ENCODE data around the gene UCN2. TPM values are rescaled to one million over a fixed set of nuclear protein-coding genes. Genes with fewer than 3 reads are reported as not detected.
A peak's percentile ranks its signal among the peaks of the same experiment; 100 is the strongest.

UCN2 gene
- polyA plus RNA-seq, 3 donors = 0.61 TPM; not detected in 2

DNA sequence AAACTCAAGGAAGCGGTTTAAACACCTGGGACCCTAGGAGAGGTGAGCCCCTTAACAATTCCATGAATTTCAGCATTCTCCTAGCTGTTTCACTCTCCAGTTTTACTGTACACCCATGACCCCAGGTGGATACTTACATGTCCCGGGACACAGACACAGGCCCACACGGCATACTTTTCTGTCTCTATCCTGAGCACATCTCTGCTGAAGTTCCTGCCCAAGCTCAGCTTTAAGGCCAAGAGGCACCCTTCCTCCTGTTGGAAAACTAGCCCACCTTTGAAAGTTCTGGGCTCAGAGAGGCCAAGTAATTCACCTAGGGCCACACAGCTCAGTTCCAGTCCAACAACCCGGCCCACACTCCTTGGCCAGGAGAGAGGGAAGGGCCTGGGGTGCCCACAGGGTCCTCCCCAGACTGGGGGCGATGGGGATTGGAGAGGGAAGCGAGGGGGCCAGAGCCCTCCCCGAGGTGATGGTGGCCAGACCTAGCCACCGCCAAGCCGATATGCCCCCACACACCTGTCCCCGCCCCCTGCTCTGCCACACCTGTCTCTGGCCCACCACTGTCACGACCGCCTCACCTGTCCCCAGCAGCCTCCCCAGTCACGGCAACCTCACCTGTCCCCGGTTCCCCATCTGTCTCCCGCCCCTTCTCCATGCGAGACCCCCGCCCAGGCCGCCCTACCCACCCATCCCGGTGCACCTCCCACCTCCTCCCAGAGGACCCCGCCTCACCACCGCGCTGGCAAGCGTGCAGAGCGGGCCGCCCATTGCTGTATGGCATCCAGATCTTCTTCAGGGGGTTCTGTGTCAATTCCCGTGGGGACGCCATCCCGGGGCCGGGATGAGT is 7.4 kb downstream of the UCN2 start:
- Histone ChIP-seq H2AFZ (ENCODE audit: insufficient read depth, low read depth, low read length, poor library complexity, severe bottlenecking) (peak overlapping the region; percentile 55), H3K9me3 (replicated peaks in 1 of 2; ENCODE audit: control insufficient read depth in 1 of 2, insufficient read depth in 1 of 2, low read length in 2 of 2) (no peaks in the 10 kb centered on the region), H3K79me2 (ENCODE audit: insufficient read depth, low read length) (peaks cover 49% of the 10 kb centered on the region), H3K4me2 (replicated peaks; ENCODE audit: extremely low read depth, low read length, poor library complexity, severe bottlenecking) (peak overlapping the region; percentile 92), H3K36me3 (replicated peaks in 1 of 2; ENCODE audit: control insufficient read depth in 1 of 2, insufficient read depth in 2 of 2, low read length in 2 of 2) (peaks cover 0 to 9% of the 10 kb centered on the region in 2 donors), H3K4me3 (replicated peaks in 1 of 3; ENCODE audit: low read depth in 2 of 3, low read length in 3 of 3) (peak overlapping the region; percentile 63 to 85 (median 82)), H3K4me1 (ENCODE audit: control insufficient read depth in 1 of 2, insufficient read depth in 2 of 2, low read length in 2 of 2) (peaks cover 87 to 92% of the 10 kb centered on the region in 2 donors), H3K9ac (ENCODE audit: insufficient read depth, low read length, poor library complexity, severe bottlenecking) (peak overlapping the region; percentile 72), H4K20me1 (ENCODE audit: insufficient read depth, low read length) (peaks cover 9% of the 10 kb centered on the region), H3K27me3 (ENCODE audit: control insufficient read depth in 2 of 2, insufficient read depth in 2 of 2, low read length in 2 of 2) (no peaks in the 10 kb centered on the region), H3K27ac (ENCODE audit: low read depth in 1 of 2, low read length in 2 of 2) (peak overlapping the region; percentile 50 to 97)
- peak overlapping the region; percentile 95 to 99 (median 98) for H3K27ac Mint-ChIP-seq
- peaks cover 21 to 32% of the 10 kb centered on the region in 2 donors for H3K36me3 Mint-ChIP-seq
- DNase-seq = no peak
- peaks cover 80% of the 10 kb centered on the region for H3K4me1 Mint-ChIP-seq
- peaks cover 0 to 5% (median 0%) of the 10 kb centered on the region in 3 donors for H3K27me3 Mint-ChIP-seq (ENCODE audit: low read depth in 3 of 3)
- no peak for TF ChIP-seq CTCF (IDR thresholded peaks at IDR 0.05)
- peaks cover 0 to 2% (median 0%) of the 10 kb centered on the region in 7 donors for H3K9me3 Mint-ChIP-seq
- intact Hi-C loops (cut with micrococcal nuclease) = loop anchor here in 1 of 2 donors (10.0 kb wide), 1 partner anchor 129 kb away; the partner anchor contains the start of gene NCKIPSD
- WGBS (ENCODE audit: insufficient coverage) = 19% methylated on average over 28 of the region's 29 CpGs
- H3K4me3 Mint-ChIP-seq = peak overlapping the region; percentile 82 to 93

- H3K27ac Mint-ChIP-seq = peak overlapping the region in 6 of 7 donors; percentile 9 to 99 (median 88)
- Histone ChIP-seq H3K79me2 (ENCODE audit: insufficient read depth, low read length) (peaks cover 54% of the 10 kb centered on the region), H3K36me3 (replicated peaks in 1 of 2; ENCODE audit: control insufficient read depth in 1 of 2, insufficient read depth in 2 of 2, low read length in 2 of 2) (peaks cover 0 to 9% of the 10 kb centered on the region in 2 donors), H3K9ac (ENCODE audit: insufficient read depth, low read length, poor library complexity, severe bottlenecking) (peak overlapping the region; percentile 72), H3K4me3 (replicated peaks in 1 of 3; ENCODE audit: low read depth in 2 of 3, low read length in 3 of 3) (peak overlapping the region; percentile 63 to 85 (median 82)), H3K4me2 (replicated peaks; ENCODE audit: extremely low read depth, low read length, poor library complexity, severe bottlenecking) (peak overlapping the region; percentile 92), H2AFZ (ENCODE audit: insufficient read depth, low read depth, low read length, poor library complexity, severe bottlenecking) (no peak overlapping the region), H4K20me1 (ENCODE audit: insufficient read depth, low read length) (peaks cover 14% of the 10 kb centered on the region), H3K9me3 (replicated peaks in 1 of 2; ENCODE audit: control insufficient read depth in 1 of 2, insufficient read depth in 1 of 2, low read length in 2 of 2) (no peaks in the 10 kb centered on the region), H3K4me1 (ENCODE audit: control insufficient read depth in 1 of 2, insufficient read depth in 2 of 2, low read length in 2 of 2) (peaks cover 85 to 91% of the 10 kb centered on the region in 2 donors), H3K27me3 (ENCODE audit: control insufficient read depth in 2 of 2, insufficient read depth in 2 of 2, low read length in 2 of 2) (no peaks in the 10 kb centered on the region), H3K27ac (ENCODE audit: low read depth in 1 of 2, low read length in 2 of 2) (peak overlapping the region in 1 of 2 donors; percentile 97)
- no peak for DNase-seq
- peaks cover 0 to 2% (median 0%) of the 10 kb centered on the region in 7 donors for H3K9me3 Mint-ChIP-seq
- 92% methylated on average over 5 of the region's 10 CpGs for WGBS (ENCODE audit: insufficient coverage)
- no peak for TF ChIP-seq CTCF (IDR thresholded peaks at IDR 0.05)
- peaks cover 27 to 40% of the 10 kb centered on the region in 2 donors for H3K36me3 Mint-ChIP-seq
- intact Hi-C loops (cut with micrococcal nuclease) = loop anchor here in 1 of 2 donors (10.0 kb wide), 1 partner anchor 129 kb away; the partner anchor contains the start of gene NCKIPSD
- H3K4me3 Mint-ChIP-seq = peak overlapping the region; percentile 82 to 93
- peaks cover 78% of the 10 kb centered on the region for H3K4me1 Mint-ChIP-seq
- H3K27me3 Mint-ChIP-seq (ENCODE audit: low read depth in 3 of 3) = peaks cover 0 to 5% (median 2%) of the 10 kb centered on the region in 3 donors
These were observed 8.2 kb downstream of the UCN2 start for GRCh38 chr3:48555231-48555948.

All from CD14-positive monocyte (primary cell).